ENCODE results near the gene SLC7A1.

DNA sequence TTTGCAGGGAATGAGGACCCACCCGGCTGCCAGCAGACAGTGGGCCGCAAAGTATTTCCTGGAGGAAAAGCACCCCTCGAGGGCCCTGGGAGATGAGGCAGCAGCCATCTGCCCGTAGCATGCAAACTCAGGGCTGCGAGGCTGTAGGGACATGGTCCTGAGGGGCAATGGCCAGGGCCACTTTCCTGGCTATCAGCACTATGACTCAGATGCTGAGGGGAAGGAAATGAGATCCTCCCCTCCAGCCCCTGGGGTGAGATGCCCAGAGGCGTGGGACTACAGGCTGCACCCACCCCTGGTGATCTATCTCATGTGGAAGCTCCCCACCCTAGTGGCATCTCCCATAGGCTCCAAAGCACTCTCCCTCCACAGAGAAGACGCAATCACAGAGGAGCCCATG is 80.1 kb downstream of the SLC7A1 start:
- TF ChIP-seq FOXM1 (IDR thresholded peaks at IDR 0.05; ENCODE audit: borderline replicate concordance), result no peak
- no peak for TF ChIP-seq SUZ12 (IDR thresholded peaks at IDR 0.05)
- TF ChIP-seq SP1 (IDR thresholded peaks at IDR 0.05), result no peak
- TF ChIP-seq HDGF (IDR thresholded peaks at IDR 0.05; ENCODE audit: borderline replicate concordance), result no peak
- no peak for TF ChIP-seq ELF4 (IDR thresholded peaks at IDR 0.05)
- TF ChIP-seq NFRKB (IDR thresholded peaks at IDR 0.05), result no peak
- TF ChIP-seq FOXA1 (IDR thresholded peaks at IDR 0.05), result no peak
- TF ChIP-seq CTBP1 (IDR thresholded peaks at IDR 0.05; ENCODE audit: borderline replicate concordance), result no peak
- TF ChIP-seq ZNF384 (IDR thresholded peaks at IDR 0.05), result no peak
- no peak for TF ChIP-seq BHLHE40 (IDR thresholded peaks at IDR 0.05; ENCODE audit: borderline replicate concordance)
- TF ChIP-seq FOXK2 (IDR thresholded peaks at IDR 0.05), result no peak
- no peak for TF ChIP-seq TARDBP (IDR thresholded peaks at IDR 0.05)
